GM12872 (cell line): Measurements from ENCODE around the gene TMEM132D.

Source experiments
- TF ChIP-seq, protein P1 (sequence below): IDR thresholded peaks from 3 replicates; pipeline ENCODE4 v1.5.1; 2011; ENCODE audit warnings: low read depth, mild to moderate bottlenecking, low read length, moderate library complexity; ENCODE audit not compliant: insufficient read depth

Gene TMEM132D

DNA sequence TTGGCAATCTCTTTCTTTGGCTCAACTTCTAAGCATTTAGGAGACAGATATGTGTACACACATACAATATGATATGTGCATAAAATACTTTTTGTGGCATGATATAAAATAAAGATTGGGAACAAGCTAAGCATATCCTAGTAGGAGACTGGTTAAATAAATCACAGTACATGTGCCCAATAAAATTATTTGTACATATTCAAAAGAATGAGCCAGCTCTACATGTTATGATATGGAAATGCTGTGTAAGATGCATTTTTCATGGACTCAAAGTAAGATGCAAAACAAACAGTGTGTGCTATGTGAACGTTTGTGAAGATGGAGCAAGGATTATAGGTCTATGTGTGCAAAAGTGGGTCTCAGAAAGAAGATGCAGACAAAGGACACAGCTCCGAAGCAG, 311.4 kb downstream of the TMEM132D start:
- TF ChIP-seq, protein P1, sequence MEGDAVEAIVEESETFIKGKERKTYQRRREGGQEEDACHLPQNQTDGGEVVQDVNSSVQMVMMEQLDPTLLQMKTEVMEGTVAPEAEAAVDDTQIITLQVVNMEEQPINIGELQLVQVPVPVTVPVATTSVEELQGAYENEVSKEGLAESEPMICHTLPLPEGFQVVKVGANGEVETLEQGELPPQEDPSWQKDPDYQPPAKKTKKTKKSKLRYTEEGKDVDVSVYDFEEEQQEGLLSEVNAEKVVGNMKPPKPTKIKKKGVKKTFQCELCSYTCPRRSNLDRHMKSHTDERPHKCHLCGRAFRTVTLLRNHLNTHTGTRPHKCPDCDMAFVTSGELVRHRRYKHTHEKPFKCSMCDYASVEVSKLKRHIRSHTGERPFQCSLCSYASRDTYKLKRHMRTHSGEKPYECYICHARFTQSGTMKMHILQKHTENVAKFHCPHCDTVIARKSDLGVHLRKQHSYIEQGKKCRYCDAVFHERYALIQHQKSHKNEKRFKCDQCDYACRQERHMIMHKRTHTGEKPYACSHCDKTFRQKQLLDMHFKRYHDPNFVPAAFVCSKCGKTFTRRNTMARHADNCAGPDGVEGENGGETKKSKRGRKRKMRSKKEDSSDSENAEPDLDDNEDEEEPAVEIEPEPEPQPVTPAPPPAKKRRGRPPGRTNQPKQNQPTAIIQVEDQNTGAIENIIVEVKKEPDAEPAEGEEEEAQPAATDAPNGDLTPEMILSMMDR, result no peak

DNA sequence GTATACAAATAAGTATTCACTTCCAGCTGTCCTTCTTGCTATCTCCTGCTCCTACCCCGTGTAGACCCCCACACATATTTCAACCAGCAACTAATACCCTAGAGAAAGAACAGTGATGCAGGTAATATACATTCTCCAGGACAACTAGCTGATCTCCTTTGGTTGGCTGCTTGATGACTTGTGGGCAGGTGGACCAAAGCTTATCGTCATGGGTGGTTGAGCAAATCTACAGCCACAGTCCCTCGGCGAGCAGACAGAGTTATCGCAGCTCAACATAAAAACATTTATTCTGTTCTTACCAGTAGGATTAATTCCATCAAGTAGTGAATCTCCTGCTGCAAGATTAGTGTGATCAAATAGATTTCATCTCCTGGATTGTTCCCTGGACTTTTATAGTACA, 314.3 kb downstream of the TMEM132D start:
- TF ChIP-seq, protein P1, result no peak

- TF ChIP-seq, protein P1, result no peak
Observed at GRCh38 chr12:129588142-129588541, 315.7 kb downstream of the TMEM132D start.

- TF ChIP-seq, protein P1, result no peak
Observed at GRCh38 chr12:129585296-129585695, 318.5 kb downstream of the TMEM132D start.

- TF ChIP-seq, protein P1, result no peak
Observed at GRCh38 chr12:129579879-129580278, 323.9 kb downstream of the TMEM132D start.

- TF ChIP-seq, protein P1, result no peak
Observed at GRCh38 chr12:129571901-129572494, 331.8 kb downstream of the TMEM132D start.

GRCh38 chr12:129570796-129571400, 332.9 kb downstream of the TMEM132D start:
- TF ChIP-seq, protein P1, result no peak
